PC-9 (cell line): ENCODE data around the gene TAS2R13. TPM values are rescaled to one million over a fixed set of nuclear protein-coding genes. Genes with fewer than 3 reads are reported as not detected.

ENCODE experiments used
- BruUV-seq: library from RNA; stranded (reverse); fragments of 400-500 nt; replicated peaks from 2 replicates; lab custom pipeline; 2021; lab: Mats Ljungman, UMichigan
- CTCF ChIA-PET: fragments of 300-600 bp; sonication (Branson Sonifier 250); formaldehyde crosslinking; loops from one replicate; lab custom pipeline; 2022; ENCODE audit warnings: antibody characterized with exemption; lab: Charles Lee
- POLR2A ChIA-PET: fragments of 300-600 bp; sonication (Branson Sonifier 250); formaldehyde crosslinking; loops from one replicate; lab custom pipeline; 2022; ENCODE audit warnings: antibody characterized with exemption; ENCODE audit not compliant: unreplicated experiment; lab: Charles Lee
- DNase-seq, 2 experiments: peaks; one replicate each; pipeline versions ENCODE4 v3.0.0 to v3.0.0-alpha.2; 2015 to 2022; ENCODE audit warnings: mixed read lengths in 1 of 2
- H2AFZ ChIP-seq: fragments of 200-600 bp; sonication (generic); 2 replicates; pipeline ENCODE4 v1.8.1; 2017; ENCODE audit warnings: antibody characterized with exemption
- H3F3A ChIP-seq: fragments of 200-600 bp; sonication (generic); 2 replicates; pipeline ENCODE4 v1.8.1; 2017; ENCODE audit warnings: antibody characterized with exemption, mild to moderate bottlenecking, low read depth; ENCODE audit not compliant: insufficient read depth
- H3K27ac ChIP-seq: fragments of 200-600 bp; sonication (generic); 2 replicates; pipeline ENCODE4 v1.6.1; 2016; ENCODE audit warnings: mixed run types
- H3K27me3 ChIP-seq: fragments of 200-600 bp; sonication (generic); 2 replicates; pipeline ENCODE4 v1.6.1; 2016; ENCODE audit warnings: low read depth, mixed run types; ENCODE audit not compliant: insufficient read depth
- H3K36me3 ChIP-seq: fragments of 200-600 bp; sonication (generic); 2 replicates; pipeline ENCODE4 v1.6.1; 2016; ENCODE audit warnings: low read depth, mixed run types
- H3K4me1 ChIP-seq: fragments of 200-600 bp; sonication (generic); replicated peaks from 2 replicates; pipeline ENCODE4 v1.6.1; 2016; ENCODE audit warnings: mixed run types; ENCODE audit not compliant: insufficient read depth
- H3K4me2 ChIP-seq: fragments of 200-600 bp; sonication (generic); 2 replicates; pipeline ENCODE4 v1.6.1; 2017; ENCODE audit warnings: mixed run types
- H3K4me3 ChIP-seq: fragments of 200-600 bp; sonication (generic); 2 replicates; pipeline ENCODE4 v1.6.1; 2016; ENCODE audit warnings: mixed run types
- H3K79me2 ChIP-seq: fragments of 200-600 bp; sonication (generic); 2 replicates; pipeline ENCODE4 v1.6.1; 2017; ENCODE audit warnings: low read depth, mixed run types
- H3K9me2 ChIP-seq: fragments of 200-600 bp; sonication (generic); 2 replicates; pipeline ENCODE4 v1.8.1; 2017; ENCODE audit warnings: mild to moderate bottlenecking; ENCODE audit not compliant: insufficient read depth
- H3K9me3 ChIP-seq: fragments of 200-600 bp; sonication (generic); 2 replicates; pipeline ENCODE4 v1.8.1; 2016; ENCODE audit warnings: low read depth; ENCODE audit not compliant: insufficient read depth
- H4K20me1 ChIP-seq: fragments of 200-600 bp; sonication (generic); 2 replicates; pipeline ENCODE4 v1.8.1; 2017; ENCODE audit not compliant: insufficient read depth
- EZH2 ChIP-seq: fragments of 200-600 bp; sonication (generic); IDR thresholded peaks from 2 replicates; pipeline ENCODE4 v1.8.0; 2017; ENCODE audit warnings: antibody characterized with exemption, low read depth
- intact Hi-C: fragments of 100-400 bp; cut with micrococcal nuclease; formaldehyde crosslinking; loops from one replicate; pipeline ENCODE4 v1.10.0; 2022; ENCODE audit not compliant: unreplicated experiment
- total RNA-seq: library from RNA; stranded (reverse); gene quantifications from 2 replicates; pipeline ENCODE4 v1.2.3, GENCODE V29; 2021
- TF ChIP-seq, protein P1 (sequence below): fragments of 200-600 bp; sonication (generic); conservative IDR thresholded peaks from 2 replicates; pipeline ENCODE4 v1.6.1; 2017; ENCODE audit warnings: mixed run types, antibody characterized with exemption, mild to moderate bottlenecking, moderate library complexity

Gene TAS2R13
- total RNA-seq, 1 experiment from 2014 or later: 2.6 TPM

DNA sequence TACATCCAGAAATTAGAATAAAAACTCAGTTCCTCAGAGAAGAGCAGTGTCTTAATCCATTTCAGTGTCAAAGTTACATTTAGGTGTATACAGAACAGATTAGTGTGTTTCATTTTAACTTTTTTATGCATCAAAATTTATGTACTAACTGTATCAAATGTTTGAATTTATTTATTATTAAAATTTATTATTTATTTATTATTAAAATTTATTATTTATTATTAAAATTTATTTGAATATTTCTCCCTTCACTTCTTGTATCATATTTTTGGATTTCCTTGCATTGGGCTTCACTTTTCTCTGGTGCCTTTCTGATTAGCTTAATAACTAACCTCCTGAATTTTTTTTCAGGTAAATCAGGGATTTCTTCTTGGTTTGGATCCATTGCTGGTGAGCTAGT is 32.0 kb upstream of the TAS2R13 start:
- Histone ChIP-seq H3K27ac (peak overlapping the region; percentile 87), H3K27me3 (no peaks in the 10 kb centered on the region)
- CTCF ChIA-PET: interaction anchor here (0.6 kb wide), 1 partner anchor 75 kb away, joined by 3 read pairs; no protein-coding TSS in a partner anchor

DNA sequence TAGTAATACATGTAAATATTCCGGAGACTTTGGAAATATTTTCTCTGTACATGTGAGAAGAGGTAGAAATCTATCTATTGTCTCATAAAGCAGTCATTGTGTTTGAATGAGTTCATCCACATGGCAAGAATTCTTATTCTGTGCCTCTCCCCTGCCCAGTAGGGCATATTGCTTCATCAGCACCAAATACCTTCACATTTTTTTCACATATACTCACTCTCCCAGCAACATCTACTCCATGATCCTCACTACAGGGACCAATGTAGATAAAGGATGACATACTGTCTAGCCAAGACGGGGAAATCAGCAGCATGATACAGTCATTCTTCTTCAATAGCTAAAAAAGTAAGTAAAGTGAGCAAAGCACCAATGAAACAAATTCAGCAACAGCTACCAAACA is 31.0 kb upstream of the TAS2R13 start:
- no peak overlapping the region for H2AFZ ChIP-seq
- DNase-seq: peak; percentile 4 to 62
- no peaks in the 10 kb centered on the region for H3K79me2 ChIP-seq
- no peak for TF ChIP-seq EZH2
- TF ChIP-seq, protein P1, sequence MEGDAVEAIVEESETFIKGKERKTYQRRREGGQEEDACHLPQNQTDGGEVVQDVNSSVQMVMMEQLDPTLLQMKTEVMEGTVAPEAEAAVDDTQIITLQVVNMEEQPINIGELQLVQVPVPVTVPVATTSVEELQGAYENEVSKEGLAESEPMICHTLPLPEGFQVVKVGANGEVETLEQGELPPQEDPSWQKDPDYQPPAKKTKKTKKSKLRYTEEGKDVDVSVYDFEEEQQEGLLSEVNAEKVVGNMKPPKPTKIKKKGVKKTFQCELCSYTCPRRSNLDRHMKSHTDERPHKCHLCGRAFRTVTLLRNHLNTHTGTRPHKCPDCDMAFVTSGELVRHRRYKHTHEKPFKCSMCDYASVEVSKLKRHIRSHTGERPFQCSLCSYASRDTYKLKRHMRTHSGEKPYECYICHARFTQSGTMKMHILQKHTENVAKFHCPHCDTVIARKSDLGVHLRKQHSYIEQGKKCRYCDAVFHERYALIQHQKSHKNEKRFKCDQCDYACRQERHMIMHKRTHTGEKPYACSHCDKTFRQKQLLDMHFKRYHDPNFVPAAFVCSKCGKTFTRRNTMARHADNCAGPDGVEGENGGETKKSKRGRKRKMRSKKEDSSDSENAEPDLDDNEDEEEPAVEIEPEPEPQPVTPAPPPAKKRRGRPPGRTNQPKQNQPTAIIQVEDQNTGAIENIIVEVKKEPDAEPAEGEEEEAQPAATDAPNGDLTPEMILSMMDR: no peak
- ChIA-PET CTCF (no interaction called here), POLR2A (interaction anchor here (0.7 to 0.8 kb wide), 2 partner anchors 67 to 163 kb away, joined by 5 to 6 read pairs; no protein-coding TSS in a partner anchor)
- no peaks in the 10 kb centered on the region; the same call in 1 of the 2 replicates for H4K20me1 ChIP-seq
- H3K4me1 ChIP-seq: peaks cover 32% of the 10 kb centered on the region
- H3K27ac ChIP-seq: no peak overlapping the region
- no peak overlapping the region for H3K4me2 ChIP-seq
- no peaks in the 10 kb centered on the region for H3K9me2 ChIP-seq
- H3K27me3 ChIP-seq: no peaks in the 10 kb centered on the region
- H3K36me3 ChIP-seq: no peaks in the 10 kb centered on the region
- intact Hi-C loops: no loop called here
- no peak overlapping the region for H3K4me3 ChIP-seq
- H3F3A ChIP-seq: peaks cover 8% of the 10 kb centered on the region; the same call in 1 of the 2 replicates
- peaks cover 4% of the 10 kb centered on the region for H3K9me3 ChIP-seq
- no TSS peak for BruUV-seq

More for the DNA sequence above, 32.0 kb upstream of the TAS2R13 start:
- TF ChIP-seq EZH2: no peak
- TF ChIP-seq, protein P1: no peak
- H2AFZ ChIP-seq: no peak overlapping the region
- H3K4me2 ChIP-seq: 0 out of 2 replicates have a peak overlapping the region, but pooled peaks have one; percentile 49
- no peak for DNase-seq
- POLR2A ChIA-PET: no interaction called here
- intact Hi-C loops: no loop called here
- no peaks in the 10 kb centered on the region for H3K9me2 ChIP-seq
- H3K4me1 ChIP-seq: peaks cover 32% of the 10 kb centered on the region
- peaks cover 4% of the 10 kb centered on the region for H3K9me3 ChIP-seq
- no peak overlapping the region for H3K4me3 ChIP-seq
- no peaks in the 10 kb centered on the region for H4K20me1 ChIP-seq
- BruUV-seq: no TSS peak
- no peaks in the 10 kb centered on the region for H3K36me3 ChIP-seq
- peaks cover 8% of the 10 kb centered on the region; the same call in 1 of the 2 replicates for H3F3A ChIP-seq
- no peaks in the 10 kb centered on the region for H3K79me2 ChIP-seq

DNA sequence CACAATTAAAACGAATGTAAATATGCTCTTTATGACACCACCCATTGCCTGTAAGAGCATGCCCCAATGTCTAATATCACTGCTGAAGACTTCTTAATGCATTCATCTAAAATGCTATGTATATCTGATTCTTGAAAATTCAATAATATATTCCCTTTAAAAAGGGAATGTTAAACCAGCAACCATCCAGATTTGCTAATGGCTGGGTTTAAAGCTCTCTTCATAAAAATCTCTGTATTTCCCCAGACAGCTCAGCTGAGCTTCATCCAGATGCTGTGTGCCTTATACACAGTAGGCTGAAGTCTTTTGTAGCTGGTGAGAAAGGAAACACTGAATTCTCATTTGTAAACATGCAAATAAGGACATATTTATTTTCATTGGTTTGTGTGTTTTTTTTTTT is 29.8 kb upstream of the TAS2R13 start, which contains the start of gene TAS2R14:
TSS of gene TAS2R14 (minus strand) at position 101 of the 400 bp plus-strand sequence. CDS start at position 45, 56 bp downstream.
- ChIA-PET CTCF (no interaction called here), POLR2A (interaction anchor here (0.7 kb wide), 1 partner anchor 232 kb away, joined by 6 read pairs; no protein-coding TSS in a partner anchor)
- TF ChIP-seq EZH2: no peak
- TF ChIP-seq, protein P1: no peak
- Histone ChIP-seq H3K4me2 (no peak within 1 kb of the TSS), H3K79me2 (no peaks in the 10 kb centered on the region), H3F3A (peaks cover 8% of the 10 kb centered on the region; the same call in 1 of the 2 replicates), H3K9me2 (no peaks in the 10 kb centered on the region), H3K4me3 (no peak within 1 kb of the TSS), H3K27ac (no peak within 1 kb of the TSS), H3K4me1 (peaks cover 32% of the 10 kb centered on the region), H3K36me3 (no peaks in the 10 kb centered on the region), H3K9me3 (peaks cover 4% of the 10 kb centered on the region), H4K20me1 (no peaks in the 10 kb centered on the region; the same call in 1 of the 2 replicates), H2AFZ (no peak within 1 kb of the TSS), H3K27me3 (no peaks in the 10 kb centered on the region)
- DNase-seq: no peak
- no TSS peak for BruUV-seq
- intact Hi-C loops: no loop called here
